Kidney epithelial cell (primary cell): ENCODE data around the gene DDX52. TPM values are rescaled to one million over a fixed set of nuclear protein-coding genes. Genes with fewer than 3 reads are reported as not detected.
"Not testable (repeated sequence)": the region's sequence is repeated elsewhere in the genome, so short reads cannot be mapped to it uniquely, and the experiment has no call there.

ENCODE experiments used
- DNase-seq: peaks from one replicate; pipeline ENCODE4 v3.0.0-alpha.2; 2010; ENCODE audit warnings: low read depth
- H3K27me3 ChIP-seq: 2 replicates; pipeline ENCODE4 v1.6.0; 2011; ENCODE audit warnings: low read length; ENCODE audit not compliant: control insufficient read depth, insufficient read depth
- H3K36me3 ChIP-seq: 2 replicates; pipeline ENCODE4 v1.5.1; 2011; ENCODE audit warnings: low read length; ENCODE audit not compliant: control insufficient read depth, insufficient read depth
- H3K4me3 ChIP-seq: 2 replicates; pipeline ENCODE4 v1.5.1; 2011; ENCODE audit warnings: low read depth, mild to moderate bottlenecking, control low read depth, low read length
- CTCF ChIP-seq: IDR thresholded peaks from 2 replicates; pipeline ENCODE4 v1.5.1; 2011; ENCODE audit warnings: mild to moderate bottlenecking, moderate library complexity, low read length, control low read depth, inconsistent platforms; ENCODE audit not compliant: insufficient read depth, poor library complexity, severe bottlenecking
- total RNA-seq: library from RNA; depleted of rRNA; stranded (reverse); fragments of >200 nt; gene quantifications from 2 replicates; pipeline ENCODE4 v1.2.3, GENCODE V29; 2015

DDX52 gene
- total RNA-seq, 1 donor from 2014 or later: 35.6 TPM

GRCh38 chr17:37614823-37615222, 28.4 kb downstream of the DDX52 start:
- H3K4me3 ChIP-seq: no peak overlapping the region
- no peak for DNase-seq
- no peaks in the 10 kb centered on the region for H3K36me3 ChIP-seq
- TF ChIP-seq CTCF: no peak
- H3K27me3 ChIP-seq: no peaks in the 10 kb centered on the region

GRCh38 chr17:37614391-37614790, 28.9 kb downstream of the DDX52 start:
- no peak for TF ChIP-seq CTCF
- H3K4me3 ChIP-seq: no peak overlapping the region
- H3K36me3 ChIP-seq: no peaks in the 10 kb centered on the region
- peak; percentile 56 for DNase-seq
- H3K27me3 ChIP-seq: no peaks in the 10 kb centered on the region

- Histone ChIP-seq H3K27me3 (no peaks in the 10 kb centered on the region), H3K36me3 (no peaks in the 10 kb centered on the region), H3K4me3 (no peak overlapping the region)
- no peak for TF ChIP-seq CTCF
- no peak for DNase-seq
These were observed 32.3 kb downstream of the DDX52 start for GRCh38 chr17:37610971-37611370.

- not testable (repeated sequence) for H3K36me3 ChIP-seq, H3K4me3 ChIP-seq, DNase-seq, H3K27me3 ChIP-seq
These were observed 33.2 kb downstream of the DDX52 start for GRCh38 chr17:37610041-37610420.

- TF ChIP-seq CTCF: peak; percentile 43
- H3K4me3 ChIP-seq: peak within 1 kb of the TSS; percentile 74
- peak; percentile 69 for DNase-seq
These were observed 33.8 kb downstream of the DDX52 start, which contains the start of gene SYNRG for GRCh38 chr17:37609170-37610040. Gene SYNRG, minus strand, starts transcription at chr17:37609418. Its CDS starts 63 bp downstream, at chr17:37609355.

GRCh38 chr17:37608351-37609169, 34.7 kb downstream of the DDX52 start:
- no peak for TF ChIP-seq CTCF
- Histone ChIP-seq H3K27me3 (no peaks in the 10 kb centered on the region), H3K36me3 (no peaks in the 10 kb centered on the region), H3K4me3 (peak overlapping the region; percentile 74)
- no peak for DNase-seq

More at GRCh38 chr17:37609170-37610040, 33.8 kb downstream of the DDX52 start, which contains the start of gene SYNRG:
- Histone ChIP-seq H3K36me3 (no peaks in the 10 kb centered on the region), H3K27me3 (no peaks in the 10 kb centered on the region)
